HepG2 (cell line): ENCODE data around the gene EFCAB8. TPM values are rescaled to one million over a fixed set of nuclear protein-coding genes. Genes with fewer than 3 reads are reported as not detected.
A peak's percentile ranks its signal among the peaks of the same experiment; 100 is the strongest.

ENCODE experiments used
- DRAP1 ChIP-seq: IDR thresholded peaks from 2 replicates; pipeline ENCODE4 v1.6.1; 2016; ENCODE audit warnings: missing genetic modification reagents, missing compliant biosample characterization
- ISX ChIP-seq: sonication (generic); formaldehyde crosslinking; conservative IDR thresholded peaks from 2 replicates; pipeline ENCODE4 v1.5.0; 2020; ENCODE audit warnings: missing genetic modification reagents
- KMT2A ChIP-seq: sonication (generic); formaldehyde crosslinking; IDR thresholded peaks from 2 replicates; pipeline ENCODE4 v1.4.0; 2020; ENCODE audit warnings: missing genetic modification reagents
- SP140L ChIP-seq: sonication (generic); formaldehyde crosslinking; IDR thresholded peaks from 2 replicates; pipeline ENCODE4 v1.4.0; 2020; ENCODE audit warnings: missing genetic modification reagents, borderline replicate concordance
- SP2 ChIP-seq: sonication (generic); formaldehyde crosslinking; IDR thresholded peaks from 2 replicates; pipeline ENCODE4 v1.5.1; 2020; ENCODE audit warnings: mild to moderate bottlenecking, missing genetic modification reagents
- ZBTB7B ChIP-seq: sonication (generic); formaldehyde crosslinking; IDR thresholded peaks from 2 replicates; pipeline ENCODE4 v1.4.0; 2020; ENCODE audit warnings: missing genetic modification reagents
- ZGPAT ChIP-seq: IDR thresholded peaks from 2 replicates; pipeline ENCODE4 v1.6.1; 2016; ENCODE audit warnings: mild to moderate bottlenecking
- ZNF17 ChIP-seq: sonication (generic); formaldehyde crosslinking; IDR thresholded peaks from 2 replicates; pipeline ENCODE4 v1.5.0; 2020; ENCODE audit warnings: mild to moderate bottlenecking, missing genetic modification reagents
- ZNF260 ChIP-seq: sonication (generic); formaldehyde crosslinking; IDR thresholded peaks from 2 replicates; pipeline ENCODE4 v1.4.0; 2020; ENCODE audit warnings: missing genetic modification reagents, low read depth, mild to moderate bottlenecking, borderline replicate concordance
- ZNF747 ChIP-seq: sonication (generic); formaldehyde crosslinking; IDR thresholded peaks from 2 replicates; pipeline ENCODE4 v1.8.1; 2023; ENCODE audit warnings: missing genetic modification reagents, mild to moderate bottlenecking, borderline replicate concordance
- polyA plus RNA-seq, 8 experiments: library from polyadenylated mRNA; depleted of rRNA in 3 of 8; stranded (reverse) in 7 of 8; unstranded in 1 of 8; fragments of >200 nt; fragmentation: Illumina TruSeq in 4 of 8; extraction: Trizol in 4 of 8; gene quantifications; 2 replicates each; pipeline versions ENCODE4 v1.2.1 to v1.2.3, GENCODE V29; 2011 to 2016; ENCODE audit warnings: low read depth in 4 of 8, missing spikeins in 1 of 8, mixed read lengths in 1 of 8; ENCODE audit not compliant: insufficient read depth in 1 of 8
- total RNA-seq, 5 experiments: library from RNA; depleted of rRNA; stranded (reverse); fragments of >200 nt; fragmentation: Illumina TruSeq; extraction: Trizol; gene quantifications; 2 replicates each; pipeline ENCODE4 v1.2.3, GENCODE V29; 2016; ENCODE audit warnings: low read depth in 1 of 5
- TF ChIP-seq, protein P1 (sequence below): sonication (generic); formaldehyde crosslinking; IDR thresholded peaks from 2 replicates; pipeline ENCODE4 v1.9.0; 2021; ENCODE audit warnings: mild to moderate bottlenecking, missing genetic modification reagents
- TF ChIP-seq, protein P2 (sequence below): sonication (generic); formaldehyde crosslinking; IDR thresholded peaks from 2 replicates; pipeline ENCODE4 v1.4.0; 2020; ENCODE audit warnings: mild to moderate bottlenecking, missing genetic modification reagents
- TF ChIP-seq, protein P3 (sequence below): sonication (generic); formaldehyde crosslinking; IDR thresholded peaks from 2 replicates; pipeline ENCODE4 v1.4.0; 2020; ENCODE audit warnings: missing genetic modification reagents, borderline replicate concordance
- TF ChIP-seq, protein P4 (sequence below): sonication (generic); formaldehyde crosslinking; IDR thresholded peaks from 2 replicates; pipeline ENCODE4 v1.4.0; 2020; ENCODE audit warnings: mild to moderate bottlenecking, low read depth, missing genetic modification reagents

Gene EFCAB8
- total and polyA plus RNA-seq, 2 of the 13 experiments (the other 11 are each of a cell fraction or from before 2014, with no cell fraction given): 0.15 to 0.22 TPM

- TF ChIP-seq KMT2A: peak; percentile 48; the same call in 1 of the 2 replicates
- peak; percentile 48; the same call in 1 of the 2 replicates for TF ChIP-seq SP2 (CRISPR knock-in tag)
- TF ChIP-seq, protein P1, sequence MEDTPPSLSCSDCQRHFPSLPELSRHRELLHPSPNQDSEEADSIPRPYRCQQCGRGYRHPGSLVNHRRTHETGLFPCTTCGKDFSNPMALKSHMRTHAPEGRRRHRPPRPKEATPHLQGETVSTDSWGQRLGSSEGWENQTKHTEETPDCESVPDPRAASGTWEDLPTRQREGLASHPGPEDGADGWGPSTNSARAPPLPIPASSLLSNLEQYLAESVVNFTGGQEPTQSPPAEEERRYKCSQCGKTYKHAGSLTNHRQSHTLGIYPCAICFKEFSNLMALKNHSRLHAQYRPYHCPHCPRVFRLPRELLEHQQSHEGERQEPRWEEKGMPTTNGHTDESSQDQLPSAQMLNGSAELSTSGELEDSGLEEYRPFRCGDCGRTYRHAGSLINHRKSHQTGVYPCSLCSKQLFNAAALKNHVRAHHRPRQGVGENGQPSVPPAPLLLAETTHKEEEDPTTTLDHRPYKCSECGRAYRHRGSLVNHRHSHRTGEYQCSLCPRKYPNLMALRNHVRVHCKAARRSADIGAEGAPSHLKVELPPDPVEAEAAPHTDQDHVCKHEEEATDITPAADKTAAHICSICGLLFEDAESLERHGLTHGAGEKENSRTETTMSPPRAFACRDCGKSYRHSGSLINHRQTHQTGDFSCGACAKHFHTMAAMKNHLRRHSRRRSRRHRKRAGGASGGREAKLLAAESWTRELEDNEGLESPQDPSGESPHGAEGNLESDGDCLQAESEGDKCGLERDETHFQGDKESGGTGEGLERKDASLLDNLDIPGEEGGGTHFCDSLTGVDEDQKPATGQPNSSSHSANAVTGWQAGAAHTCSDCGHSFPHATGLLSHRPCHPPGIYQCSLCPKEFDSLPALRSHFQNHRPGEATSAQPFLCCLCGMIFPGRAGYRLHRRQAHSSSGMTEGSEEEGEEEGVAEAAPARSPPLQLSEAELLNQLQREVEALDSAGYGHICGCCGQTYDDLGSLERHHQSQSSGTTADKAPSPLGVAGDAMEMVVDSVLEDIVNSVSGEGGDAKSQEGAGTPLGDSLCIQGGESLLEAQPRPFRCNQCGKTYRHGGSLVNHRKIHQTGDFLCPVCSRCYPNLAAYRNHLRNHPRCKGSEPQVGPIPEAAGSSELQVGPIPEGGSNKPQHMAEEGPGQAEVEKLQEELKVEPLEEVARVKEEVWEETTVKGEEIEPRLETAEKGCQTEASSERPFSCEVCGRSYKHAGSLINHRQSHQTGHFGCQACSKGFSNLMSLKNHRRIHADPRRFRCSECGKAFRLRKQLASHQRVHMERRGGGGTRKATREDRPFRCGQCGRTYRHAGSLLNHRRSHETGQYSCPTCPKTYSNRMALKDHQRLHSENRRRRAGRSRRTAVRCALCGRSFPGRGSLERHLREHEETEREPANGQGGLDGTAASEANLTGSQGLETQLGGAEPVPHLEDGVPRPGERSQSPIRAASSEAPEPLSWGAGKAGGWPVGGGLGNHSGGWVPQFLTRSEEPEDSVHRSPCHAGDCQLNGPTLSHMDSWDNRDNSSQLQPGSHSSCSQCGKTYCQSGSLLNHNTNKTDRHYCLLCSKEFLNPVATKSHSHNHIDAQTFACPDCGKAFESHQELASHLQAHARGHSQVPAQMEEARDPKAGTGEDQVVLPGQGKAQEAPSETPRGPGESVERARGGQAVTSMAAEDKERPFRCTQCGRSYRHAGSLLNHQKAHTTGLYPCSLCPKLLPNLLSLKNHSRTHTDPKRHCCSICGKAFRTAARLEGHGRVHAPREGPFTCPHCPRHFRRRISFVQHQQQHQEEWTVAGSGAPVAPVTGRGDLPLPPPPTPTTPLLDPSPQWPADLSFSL (CRISPR knock-in tag): no peak; the same call in 1 of the 2 replicates
- TF ChIP-seq, protein P2, sequence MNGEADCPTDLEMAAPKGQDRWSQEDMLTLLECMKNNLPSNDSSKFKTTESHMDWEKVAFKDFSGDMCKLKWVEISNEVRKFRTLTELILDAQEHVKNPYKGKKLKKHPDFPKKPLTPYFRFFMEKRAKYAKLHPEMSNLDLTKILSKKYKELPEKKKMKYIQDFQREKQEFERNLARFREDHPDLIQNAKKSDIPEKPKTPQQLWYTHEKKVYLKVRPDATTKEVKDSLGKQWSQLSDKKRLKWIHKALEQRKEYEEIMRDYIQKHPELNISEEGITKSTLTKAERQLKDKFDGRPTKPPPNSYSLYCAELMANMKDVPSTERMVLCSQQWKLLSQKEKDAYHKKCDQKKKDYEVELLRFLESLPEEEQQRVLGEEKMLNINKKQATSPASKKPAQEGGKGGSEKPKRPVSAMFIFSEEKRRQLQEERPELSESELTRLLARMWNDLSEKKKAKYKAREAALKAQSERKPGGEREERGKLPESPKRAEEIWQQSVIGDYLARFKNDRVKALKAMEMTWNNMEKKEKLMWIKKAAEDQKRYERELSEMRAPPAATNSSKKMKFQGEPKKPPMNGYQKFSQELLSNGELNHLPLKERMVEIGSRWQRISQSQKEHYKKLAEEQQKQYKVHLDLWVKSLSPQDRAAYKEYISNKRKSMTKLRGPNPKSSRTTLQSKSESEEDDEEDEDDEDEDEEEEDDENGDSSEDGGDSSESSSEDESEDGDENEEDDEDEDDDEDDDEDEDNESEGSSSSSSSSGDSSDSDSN (CRISPR knock-in tag): peak; percentile 95
- TF ChIP-seq ZGPAT (CRISPR knock-in tag): peak; percentile 95
- TF ChIP-seq, protein P3, sequence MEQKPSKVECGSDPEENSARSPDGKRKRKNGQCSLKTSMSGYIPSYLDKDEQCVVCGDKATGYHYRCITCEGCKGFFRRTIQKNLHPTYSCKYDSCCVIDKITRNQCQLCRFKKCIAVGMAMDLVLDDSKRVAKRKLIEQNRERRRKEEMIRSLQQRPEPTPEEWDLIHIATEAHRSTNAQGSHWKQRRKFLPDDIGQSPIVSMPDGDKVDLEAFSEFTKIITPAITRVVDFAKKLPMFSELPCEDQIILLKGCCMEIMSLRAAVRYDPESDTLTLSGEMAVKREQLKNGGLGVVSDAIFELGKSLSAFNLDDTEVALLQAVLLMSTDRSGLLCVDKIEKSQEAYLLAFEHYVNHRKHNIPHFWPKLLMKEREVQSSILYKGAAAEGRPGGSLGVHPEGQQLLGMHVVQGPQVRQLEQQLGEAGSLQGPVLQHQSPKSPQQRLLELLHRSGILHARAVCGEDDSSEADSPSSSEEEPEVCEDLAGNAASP (CRISPR knock-in tag): peak; percentile 83
- no peak for TF ChIP-seq ZNF17 (CRISPR knock-in tag)
- TF ChIP-seq, protein P4, sequence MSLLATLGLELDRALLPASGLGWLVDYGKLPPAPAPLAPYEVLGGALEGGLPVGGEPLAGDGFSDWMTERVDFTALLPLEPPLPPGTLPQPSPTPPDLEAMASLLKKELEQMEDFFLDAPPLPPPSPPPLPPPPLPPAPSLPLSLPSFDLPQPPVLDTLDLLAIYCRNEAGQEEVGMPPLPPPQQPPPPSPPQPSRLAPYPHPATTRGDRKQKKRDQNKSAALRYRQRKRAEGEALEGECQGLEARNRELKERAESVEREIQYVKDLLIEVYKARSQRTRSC (CRISPR knock-in tag): peak; percentile 29; the same call in 1 of the 2 replicates
- TF ChIP-seq DRAP1 (CRISPR knock-in tag): peak; percentile 99
- TF ChIP-seq ISX (CRISPR knock-in tag): no peak
- TF ChIP-seq ZBTB7B (CRISPR knock-in tag): peak; percentile 96; the same call in 1 of the 2 replicates
- TF ChIP-seq ZNF747: peak; percentile 96; the same call in 1 of the 2 replicates
- TF ChIP-seq ZNF260 (CRISPR knock-in tag): peak; percentile 88; the same call in 1 of the 2 replicates
- no peak; the same call in 1 of the 2 replicates for TF ChIP-seq SP140L (CRISPR knock-in tag)
These were observed 148.9 kb downstream of the EFCAB8 start, which contains the start of gene BPIFB2 (continued) for GRCh38 chr20:33007376-33008335.
